Endothelial cell of hepatic sinusoid (primary cell): ENCODE results near the gene GIMAP8.

Experiments
- in situ Hi-C: cut with HindIII; loops from 2 replicates; pipeline ENCODE4 v1.10.0; 2017; ENCODE audit warnings: low sequenced_read_pairs

Gene GIMAP8

GRCh38 chr7:150410680-150411346 lies 39.6 kb upstream of the GIMAP8 start:
- in situ Hi-C loops: no loop called here

- in situ Hi-C loops: no loop called here
Measured at GRCh38 chr7:150411606-150412005, 38.8 kb upstream of the GIMAP8 start.

DNA sequence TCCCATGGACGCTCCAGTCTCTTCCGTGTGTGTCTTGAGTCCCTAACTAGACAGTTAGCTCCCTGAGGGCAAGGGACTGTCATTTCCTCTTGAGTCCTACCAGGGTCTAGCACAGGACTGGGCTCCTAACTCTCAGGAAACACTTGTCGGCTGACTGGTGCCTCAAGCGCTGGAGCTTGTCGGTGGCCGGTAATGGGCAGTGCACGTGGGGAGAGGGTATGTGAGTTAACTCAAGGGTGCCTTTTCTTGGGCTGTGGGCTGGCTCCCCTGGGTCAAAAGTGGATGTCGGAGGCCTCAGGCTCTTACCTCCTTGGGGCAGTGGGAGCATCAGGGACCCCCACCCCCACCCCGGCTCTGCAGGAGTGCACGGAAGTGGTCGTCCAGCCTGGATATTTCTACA lies 38.4 kb upstream of the GIMAP8 start:
- in situ Hi-C loops: no loop called here

- in situ Hi-C loops: no loop called here
Measured at GRCh38 chr7:150412518-150413488, 37.6 kb upstream of the GIMAP8 start.

DNA sequence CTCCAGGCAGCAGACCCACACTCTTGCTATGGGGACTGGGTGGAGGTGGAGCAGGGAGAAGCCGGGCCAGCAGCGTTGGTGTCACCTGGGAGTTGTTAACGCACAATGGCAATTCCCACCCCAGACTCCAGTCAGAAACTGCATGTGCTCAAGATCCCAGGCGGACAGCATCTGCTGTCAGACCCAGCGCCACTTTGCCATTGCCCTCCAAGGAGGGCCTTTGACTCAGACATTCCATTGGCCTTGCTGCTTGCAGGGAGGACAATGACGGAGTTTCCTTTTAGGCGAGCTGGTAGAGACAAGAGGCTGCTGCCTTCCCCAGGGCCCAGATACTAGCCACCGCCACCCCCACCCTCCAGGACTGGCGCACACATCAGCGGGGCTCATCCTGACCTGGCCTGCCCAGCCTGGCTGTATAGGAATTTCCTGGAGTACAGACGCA lies 36.8 kb upstream of the GIMAP8 start:
- in situ Hi-C loops: no loop called here

GRCh38 chr7:150415161-150416153 lies 35.0 kb upstream of the GIMAP8 start:
- in situ Hi-C loops: no loop called here

GRCh38 chr7:150417239-150417638 lies 33.2 kb upstream of the GIMAP8 start:
- in situ Hi-C loops: no loop called here

DNA sequence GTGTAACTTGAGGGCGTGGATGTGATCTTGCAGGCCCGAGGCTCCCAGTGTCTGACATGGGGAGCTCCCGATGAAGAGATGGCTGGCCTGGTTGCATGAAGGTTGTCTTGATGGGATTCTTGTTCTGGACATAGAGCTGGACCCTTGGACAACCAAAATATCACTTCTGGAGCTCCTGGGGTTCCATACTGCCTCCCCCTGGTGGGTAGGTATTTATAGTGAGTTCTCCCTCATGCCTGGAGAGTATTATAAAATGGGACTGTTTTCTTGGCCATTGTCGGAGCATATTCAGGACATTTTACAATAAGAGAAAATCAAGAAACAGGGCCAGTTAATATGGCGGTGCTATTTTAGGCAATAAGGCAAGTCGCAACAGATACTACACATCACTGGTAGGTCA lies 32.6 kb upstream of the GIMAP8 start:
- in situ Hi-C loops: no loop called here

- in situ Hi-C loops: loop anchor here (5.0 kb wide), 1 partner anchor 58 kb away; no protein-coding TSS in a partner anchor
Measured at GRCh38 chr7:150420242-150420641, 30.2 kb upstream of the GIMAP8 start.

- in situ Hi-C loops: loop anchor here (5.0 kb wide), 1 partner anchor 59 kb away; no protein-coding TSS in a partner anchor
Measured at GRCh38 chr7:150420987-150421674, 29.3 kb upstream of the GIMAP8 start.

DNA sequence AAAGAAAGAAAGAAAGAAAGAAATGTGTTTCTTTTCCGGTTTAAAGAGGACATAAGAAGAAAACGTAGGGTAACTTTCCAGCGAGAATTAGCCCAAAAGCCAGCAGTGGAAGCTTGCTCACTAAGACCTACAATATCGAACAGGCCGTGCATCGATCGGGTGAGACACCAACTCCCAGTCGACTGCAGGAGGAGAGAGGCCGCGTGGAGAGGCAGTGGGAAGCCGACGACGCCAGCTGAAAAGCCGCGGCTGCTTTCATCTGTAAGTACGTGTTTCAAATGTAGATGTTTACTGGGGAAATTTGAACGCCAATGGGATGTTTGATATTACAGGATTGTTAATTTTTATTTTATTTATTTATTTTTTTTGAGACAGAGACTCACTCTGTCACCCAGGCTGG lies 28.6 kb upstream of the GIMAP8 start:
- in situ Hi-C loops: loop anchor here (5.0 kb wide), 1 partner anchor 60 kb away; no protein-coding TSS in a partner anchor

DNA sequence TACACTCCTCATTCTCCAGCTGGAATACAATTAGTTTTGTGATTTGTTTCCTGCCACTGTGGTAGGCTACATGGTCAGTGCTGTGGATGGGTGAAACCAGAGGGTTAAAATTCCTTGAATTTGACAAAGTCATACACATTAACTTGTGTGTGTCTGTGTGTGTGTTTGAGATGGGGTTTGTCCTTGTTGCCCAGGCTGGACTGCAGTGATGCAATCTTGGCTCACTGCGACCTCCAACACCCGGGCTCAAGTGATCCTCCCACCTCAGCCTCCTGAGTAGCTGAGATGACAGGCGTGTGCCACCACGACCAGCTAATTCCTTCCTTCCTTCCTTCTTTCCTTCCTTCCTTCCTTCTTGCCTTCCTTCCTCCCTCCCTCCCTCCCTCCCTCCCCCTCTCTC lies 24.8 kb upstream of the GIMAP8 start:
- in situ Hi-C loops: no loop called here

DNA sequence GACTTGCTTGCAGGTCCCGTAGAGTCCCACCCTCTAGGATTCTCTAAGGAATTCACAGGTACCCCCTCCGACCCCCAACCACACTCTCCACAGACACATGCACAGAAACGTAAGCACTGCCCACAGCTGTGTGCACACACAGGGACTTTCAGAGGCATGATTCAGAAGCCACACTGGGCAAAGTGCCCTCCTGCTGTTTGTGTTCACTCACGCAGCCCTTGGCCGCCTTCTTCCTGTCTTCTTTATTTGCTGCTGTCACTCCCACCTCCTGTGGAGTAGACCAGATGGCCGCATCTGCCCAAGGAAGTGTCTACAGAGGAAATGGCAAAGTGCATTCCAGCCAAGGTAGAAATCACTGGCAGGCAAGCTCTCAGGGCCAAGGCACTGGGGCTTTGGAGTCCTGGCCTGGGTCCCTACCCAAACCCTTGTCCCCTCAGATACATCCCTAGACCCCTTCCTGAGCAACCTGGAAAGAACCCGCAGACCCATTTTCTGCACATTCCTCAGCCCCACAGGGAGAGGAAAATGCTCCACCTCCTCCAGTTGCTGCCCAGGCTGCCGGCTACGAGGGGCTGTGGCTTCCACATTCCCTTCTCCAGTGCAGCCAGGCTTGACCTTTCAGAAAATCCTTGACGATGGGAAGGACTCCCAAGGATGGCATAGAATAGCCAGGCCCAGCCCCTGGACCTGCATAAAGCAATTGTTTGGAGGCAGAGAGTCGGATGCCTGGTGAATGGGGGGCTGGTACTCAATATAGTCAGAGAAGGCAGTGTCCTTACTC lies 21.6 kb upstream of the GIMAP8 start:
- in situ Hi-C loops: no loop called here

DNA sequence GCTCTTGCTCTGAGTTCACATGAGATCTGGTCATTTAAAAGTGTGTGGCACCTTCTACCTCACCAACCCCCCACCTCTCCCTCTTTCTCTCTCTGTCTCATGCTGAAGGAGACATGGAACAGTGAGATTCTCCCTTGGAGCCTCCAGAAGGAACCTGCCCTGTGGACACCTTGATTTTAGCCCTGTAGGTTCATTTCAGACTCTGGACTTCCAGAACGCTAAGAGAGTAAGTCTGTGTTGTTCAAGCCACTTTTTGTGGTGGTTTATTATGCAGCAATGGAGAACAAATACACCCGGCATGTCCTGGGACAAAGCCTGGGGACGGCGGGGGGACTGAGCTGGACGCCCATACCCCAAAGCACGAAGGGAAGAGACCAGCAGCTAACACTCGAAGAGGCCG lies 20.7 kb upstream of the GIMAP8 start:
- in situ Hi-C loops: no loop called here

DNA sequence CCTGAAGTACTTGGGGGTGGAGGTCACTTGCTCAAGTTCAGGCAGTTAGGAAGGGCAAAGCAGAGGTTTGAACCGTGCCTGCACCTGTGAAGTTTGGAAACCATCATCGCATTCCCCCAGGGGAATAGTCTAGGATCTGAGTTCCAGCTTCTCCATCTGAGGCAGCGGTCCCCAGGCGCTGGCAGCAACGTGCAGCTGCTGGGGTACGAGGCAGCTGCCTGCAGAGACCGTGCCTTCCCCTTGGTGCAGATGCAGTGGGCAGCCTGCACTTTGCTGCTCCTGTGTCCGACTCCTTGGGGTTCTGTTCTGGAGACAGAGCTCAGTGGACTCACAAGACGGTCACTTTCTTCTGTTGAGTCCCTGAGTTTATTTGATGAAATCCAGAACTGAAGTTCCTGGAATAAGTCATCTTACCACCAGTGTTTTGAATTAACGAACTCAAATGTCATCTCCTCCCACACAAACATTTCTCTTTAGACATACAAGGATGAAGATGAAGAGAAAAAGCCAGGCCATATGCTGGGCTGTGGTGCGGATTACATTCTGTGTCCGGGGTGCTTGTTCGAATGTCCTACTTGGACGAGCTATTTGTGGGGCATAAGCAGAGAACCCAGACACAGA lies 19.9 kb upstream of the GIMAP8 start:
- in situ Hi-C loops: no loop called here

GRCh38 chr7:150431839-150432658 lies 18.4 kb upstream of the GIMAP8 start:
- in situ Hi-C loops: no loop called here

GRCh38 chr7:150432915-150433892 lies 17.2 kb upstream of the GIMAP8 start:
- in situ Hi-C loops: no loop called here
